GM21367 (cell line): ENCODE data around the gene NETO2.
"Not testable (repeated sequence)": the region's sequence is repeated elsewhere in the genome, so short reads cannot be mapped to it uniquely, and the experiment has no call there.

Source experiments
- ATAC-seq: cut with Tn5 transposase; IDR thresholded peaks from one replicate; pipeline ENCODE4 v1.9.1; 2021; ENCODE audit not compliant: unreplicated experiment

Gene NETO2

GRCh38 chr16:47143677-47144558 lies at the start of gene NETO2:
Gene NETO2 (minus strand): TSS chr16:47143945. CDS start chr16:47143612, 333 bp downstream.
- peak; percentile 35 for ATAC-seq

GRCh38 chr16:47182318-47182717 lies 38.6 kb upstream of the NETO2 start:
- ATAC-seq = no peak

GRCh38 chr16:47181066-47181465 lies 37.3 kb upstream of the NETO2 start:
- not testable (repeated sequence) for ATAC-seq

GRCh38 chr16:47180073-47180472 lies 36.3 kb upstream of the NETO2 start:
- ATAC-seq = no peak

- no peak for ATAC-seq
Observed at GRCh38 chr16:47175152-47175551, 31.4 kb upstream of the NETO2 start.

- no peak for ATAC-seq
Observed at GRCh38 chr16:47162670-47163420, 19.1 kb upstream of the NETO2 start.

GRCh38 chr16:47161464-47161863 lies 17.7 kb upstream of the NETO2 start:
- ATAC-seq = no peak

- no peak for ATAC-seq
Observed at GRCh38 chr16:47160422-47160821, 16.7 kb upstream of the NETO2 start.

- ATAC-seq = no peak
Observed at GRCh38 chr16:47158992-47159391, 15.2 kb upstream of the NETO2 start.

DNA sequence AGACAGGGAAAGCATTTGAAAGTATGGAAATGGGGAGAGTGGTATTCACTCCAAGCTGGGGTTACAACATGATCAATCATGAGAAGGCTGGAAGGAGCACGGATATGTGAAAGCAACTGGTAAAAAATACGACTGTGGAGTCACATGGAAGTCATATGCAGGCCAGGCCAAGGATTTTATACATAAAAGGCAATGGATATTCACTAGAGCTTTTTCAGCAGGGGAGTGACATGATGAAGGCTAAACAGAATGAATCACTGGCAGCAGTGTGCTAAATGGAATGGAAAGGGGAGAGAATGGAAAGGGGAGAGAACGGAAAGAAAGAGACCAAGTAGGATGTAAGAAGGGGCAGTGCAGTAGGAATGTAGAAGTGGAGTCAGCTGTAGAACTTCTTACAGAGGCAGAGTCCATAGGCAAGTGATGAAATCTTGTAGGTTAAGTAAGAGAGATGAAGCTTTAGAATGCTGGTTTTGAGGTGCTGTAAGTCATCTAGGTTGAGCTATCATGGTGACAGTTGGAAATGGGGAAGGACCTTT lies 13.0 kb upstream of the NETO2 start:
- ATAC-seq = no peak

DNA sequence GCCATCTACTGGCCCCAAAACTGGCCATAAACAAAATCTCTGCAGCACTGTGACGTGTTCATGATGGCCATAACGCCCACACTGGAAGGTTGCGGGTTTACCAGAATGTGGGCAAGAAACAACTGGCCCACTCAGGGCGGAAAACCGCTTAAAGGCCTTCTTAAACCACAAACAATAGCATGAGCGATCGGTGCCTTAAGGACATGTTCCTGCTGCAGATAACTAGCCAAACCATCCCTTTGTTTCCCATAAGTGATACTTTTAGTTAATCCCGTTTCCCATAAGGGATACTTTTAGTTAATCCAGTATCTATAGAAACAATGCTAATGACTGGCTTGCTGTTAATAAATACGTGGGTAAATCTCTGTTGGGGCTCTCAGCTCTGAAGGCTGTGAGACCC lies 8.8 kb upstream of the NETO2 start:
- ATAC-seq = not testable (repeated sequence)

DNA sequence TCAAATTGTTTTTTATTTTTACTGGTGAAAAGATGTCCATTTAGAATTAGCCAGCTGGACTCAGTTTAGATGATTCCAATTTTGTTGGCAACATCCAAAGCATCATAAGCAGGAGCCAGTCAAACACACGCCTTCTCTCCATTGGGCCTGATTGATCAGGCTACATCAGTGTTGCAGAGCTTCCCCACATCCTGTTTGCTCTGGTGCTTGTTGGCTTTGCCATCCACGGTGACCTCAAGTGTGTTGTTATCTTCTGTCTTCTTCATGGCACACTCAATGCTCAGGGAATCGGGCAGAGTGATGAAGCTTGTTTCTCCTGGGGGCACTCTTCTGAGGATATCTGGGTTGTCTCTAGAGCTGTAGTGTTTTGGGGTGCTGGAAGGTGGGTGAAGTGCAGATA lies 6.3 kb upstream of the NETO2 start:
- no peak for ATAC-seq

DNA sequence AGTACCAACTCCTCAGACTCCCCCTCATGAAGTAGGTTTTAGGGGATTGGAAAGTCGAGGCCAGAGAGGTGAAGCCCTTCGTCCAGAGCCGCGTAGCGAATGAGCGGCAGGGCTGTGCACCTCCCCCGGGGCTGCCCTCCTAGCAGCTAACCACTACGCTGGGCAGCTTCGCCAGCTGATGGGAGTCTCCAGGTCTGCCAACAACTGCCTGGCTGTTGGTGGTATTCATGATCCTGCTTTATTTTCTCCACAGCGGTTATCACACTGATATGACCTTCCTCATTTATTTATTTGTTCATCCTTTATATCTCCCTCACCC lies 773 bp upstream of the NETO2 start:
- ATAC-seq = no peak

DNA sequence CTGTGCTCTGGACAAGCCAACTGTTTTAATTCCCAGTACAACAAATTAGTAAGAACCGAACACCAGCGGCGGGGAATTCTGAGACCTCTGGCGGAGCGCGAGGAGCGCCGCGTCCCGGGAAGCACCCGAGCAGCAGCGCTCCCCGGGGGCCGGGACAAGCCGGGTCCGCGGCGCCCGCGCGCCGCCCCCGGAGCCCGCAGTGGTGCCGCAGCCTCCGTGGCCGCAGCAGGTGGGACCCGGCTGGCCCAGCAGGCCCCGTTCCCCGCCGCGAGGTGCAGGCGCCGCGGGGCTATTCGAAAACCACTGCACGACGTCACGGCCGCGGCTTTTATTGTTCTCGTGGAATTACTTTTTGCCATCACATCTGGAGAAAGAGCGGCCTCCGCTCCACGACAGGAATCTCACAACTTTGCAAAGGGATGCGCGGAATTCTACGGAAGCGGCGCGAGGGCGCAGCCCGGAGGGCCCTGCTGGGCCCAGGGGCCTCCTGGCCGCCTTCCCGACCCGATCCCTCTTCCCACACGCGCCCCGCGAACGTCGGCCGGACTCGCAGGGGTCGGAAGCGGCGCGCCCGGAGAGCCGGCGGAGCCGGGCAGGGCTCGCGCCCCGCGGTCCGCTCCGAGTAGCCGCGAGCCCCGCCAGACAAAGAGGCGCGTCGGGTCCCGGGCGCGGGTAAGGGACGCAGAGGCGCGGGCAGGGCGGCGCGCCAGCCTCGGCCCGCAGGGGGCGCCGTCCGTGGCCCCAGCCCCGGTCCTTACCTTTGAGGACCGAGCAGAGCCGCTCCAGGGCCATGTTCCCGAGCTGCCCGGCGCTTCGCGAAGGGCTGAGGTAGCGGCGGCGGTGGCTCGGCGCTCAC lies 696 bp downstream of the NETO2 start:
- peak; percentile 59 for ATAC-seq

DNA sequence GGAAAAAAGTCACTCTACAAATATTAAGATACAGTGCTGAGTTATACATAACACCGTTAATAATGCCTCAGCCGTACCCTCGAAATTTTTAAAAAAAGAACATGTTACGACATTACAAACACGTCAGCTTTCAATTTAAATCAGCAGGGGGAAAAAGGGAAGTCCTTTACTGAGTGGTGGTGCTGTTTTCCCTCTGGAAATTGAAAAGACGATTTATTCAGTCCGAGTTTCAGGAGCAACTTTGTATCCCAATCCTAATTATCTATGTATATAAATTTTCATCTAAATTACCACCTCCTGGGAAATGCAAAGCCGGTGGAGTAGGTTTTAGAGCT lies 1.3 kb downstream of the NETO2 start:
- no peak for ATAC-seq

DNA sequence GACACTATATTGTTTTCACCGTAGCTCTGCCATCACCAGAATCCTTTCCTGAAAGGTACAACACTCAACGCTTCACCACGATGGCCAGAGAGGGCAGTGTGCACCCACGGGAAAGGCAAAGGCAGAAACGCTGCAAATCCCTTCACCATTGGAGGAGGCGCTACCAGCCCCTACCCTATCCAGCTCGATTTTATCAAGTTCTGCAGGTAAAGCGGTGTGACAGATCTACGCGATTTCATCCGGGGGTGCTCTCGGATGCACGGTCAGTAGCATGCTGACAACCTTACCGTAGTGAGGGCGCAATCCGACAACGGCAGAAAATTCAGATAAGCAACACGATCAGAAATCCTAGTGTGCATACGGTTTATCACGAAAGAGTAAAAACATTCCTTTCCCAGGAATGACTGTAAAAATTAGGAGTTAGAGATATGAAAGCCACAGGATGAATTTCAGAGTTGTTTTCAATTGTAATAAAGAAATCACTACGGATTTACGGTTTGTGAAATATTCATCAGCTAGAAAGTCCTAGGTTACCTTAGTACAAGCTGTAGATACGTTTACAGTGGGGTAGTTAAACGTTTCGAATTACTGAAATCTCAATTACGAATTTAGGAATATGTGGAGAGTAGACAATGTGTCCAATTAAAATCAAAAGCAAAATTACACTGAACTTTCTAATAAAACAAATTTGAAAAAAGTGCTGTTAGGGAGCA lies 1.8 kb downstream of the NETO2 start:
- ATAC-seq = peak; percentile 51

DNA sequence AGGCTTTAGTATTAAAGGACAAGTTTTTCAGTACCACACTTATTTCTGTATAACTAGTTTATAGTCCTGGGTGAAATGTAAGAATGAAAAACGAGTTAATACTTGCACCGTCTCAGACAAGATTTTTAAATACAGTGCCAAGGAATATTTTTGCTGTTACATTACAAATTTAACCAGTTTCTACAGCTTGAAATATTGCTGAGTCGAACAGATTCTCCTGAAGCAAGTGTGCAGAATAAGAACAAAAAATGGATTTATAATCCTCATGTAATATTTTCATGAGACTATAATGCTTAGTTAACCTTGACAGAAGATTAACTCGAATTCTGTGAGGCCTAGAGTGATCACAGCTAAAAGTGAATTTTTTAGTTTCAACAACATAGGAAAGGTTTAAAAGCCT lies 3.1 kb downstream of the NETO2 start:
- ATAC-seq = no peak

DNA sequence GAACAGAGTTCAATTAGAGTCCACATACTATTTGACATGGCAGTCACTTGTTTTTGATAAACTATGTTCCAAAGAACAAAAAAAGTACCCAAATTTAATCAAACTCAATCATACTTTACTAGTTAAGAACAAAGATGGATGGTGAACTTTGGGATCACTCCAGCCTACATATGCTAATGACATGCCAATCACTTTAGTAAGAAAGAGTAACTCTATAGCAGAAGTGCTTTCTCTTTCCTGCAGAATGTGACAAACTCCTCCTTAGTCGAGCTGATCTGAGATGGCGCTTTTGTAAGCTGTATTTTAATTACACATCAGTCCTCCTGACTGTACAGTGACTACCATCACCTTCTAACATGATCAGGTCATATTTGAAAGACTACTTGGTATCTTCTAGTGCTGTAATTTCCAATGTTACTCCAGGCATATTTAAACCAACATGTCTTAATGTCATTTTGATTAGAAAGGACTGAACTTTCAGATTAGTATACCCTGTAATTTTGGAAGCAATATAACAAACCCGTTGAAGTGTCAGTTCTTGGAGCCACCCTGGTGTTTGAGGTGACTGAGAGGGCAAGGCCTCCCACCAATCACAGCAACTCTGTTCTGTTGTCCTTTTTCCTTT lies 4.1 kb downstream of the NETO2 start:
- ATAC-seq = no peak

DNA sequence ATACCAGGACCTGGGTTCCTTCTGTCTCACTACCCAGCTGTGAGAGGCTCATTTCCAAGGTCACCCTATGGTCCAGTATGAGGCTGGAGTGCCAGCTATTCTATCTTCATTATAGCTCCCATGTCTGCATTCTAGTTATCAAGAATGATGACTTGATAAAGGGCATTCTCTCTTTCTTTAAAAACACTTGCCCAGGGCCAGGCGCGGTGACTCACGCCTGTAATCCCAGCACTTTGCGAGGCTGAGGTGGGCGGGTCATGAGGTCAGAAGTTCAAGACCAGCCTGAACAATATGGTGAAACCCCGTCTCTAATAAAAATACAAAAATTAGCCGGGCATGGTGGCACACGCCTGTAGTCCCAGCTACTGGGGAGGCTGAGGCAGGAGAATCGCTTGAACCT lies 5.8 kb downstream of the NETO2 start:
- ATAC-seq = not testable (repeated sequence)
